Ishikawa (cell line): ENCODE measurements around the gene ABCB11.

Experiments used
- CEBPB ChIP-seq: IDR thresholded peaks from 2 replicates; pipeline ENCODE4 v1.6.1; 2012
- EP300 ChIP-seq: IDR thresholded peaks from 2 replicates; pipeline ENCODE4 v1.6.1; 2012; ENCODE audit warnings: borderline replicate concordance
- FOXM1 ChIP-seq: IDR thresholded peaks from 2 replicates; pipeline ENCODE4 v1.6.1; 2012; ENCODE audit warnings: low read depth, borderline replicate concordance
- MAX ChIP-seq: IDR thresholded peaks from 2 replicates; pipeline ENCODE4 v1.6.1; 2012
- NFIC ChIP-seq: IDR thresholded peaks from 2 replicates; pipeline ENCODE4 v1.6.1; 2012
- RAD21 ChIP-seq: IDR thresholded peaks from 2 replicates; pipeline ENCODE4 v1.6.1; 2012; ENCODE audit warnings: low read depth
- TAF1 ChIP-seq: IDR thresholded peaks from 2 replicates; pipeline ENCODE4 v1.6.1; 2012; ENCODE audit warnings: low read depth, mild to moderate bottlenecking
- TCF12 ChIP-seq: IDR thresholded peaks from 2 replicates; pipeline ENCODE4 v1.6.1; 2012; ENCODE audit warnings: low read depth
- USF1 ChIP-seq: IDR thresholded peaks from 2 replicates; pipeline ENCODE4 v1.6.1; 2012
- ZBTB7A ChIP-seq: IDR thresholded peaks from 2 replicates; pipeline ENCODE4 v1.6.1; 2012; ENCODE audit warnings: low read depth

GRCh38 chr2:168915441-168916330 is 115.4 kb downstream of the ABCB11 start:
- TF ChIP-seq MAX (no peak), EP300 (no peak), NFIC (no peak), TAF1 (no peak), FOXM1 (no peak), ZBTB7A (no peak), TCF12 (no peak), USF1 (no peak), RAD21 (no peak), CEBPB (no peak)
